Ishikawa (cell line): ENCODE results near the gene CROCC2.

Experiments
- CEBPB ChIP-seq: IDR thresholded peaks from 2 replicates; pipeline ENCODE4 v1.6.1; 2012
- CREB1 ChIP-seq: IDR thresholded peaks from 2 replicates; pipeline ENCODE4 v1.6.1; 2012; ENCODE audit warnings: low read depth
- EGR1 ChIP-seq: IDR thresholded peaks from 2 replicates; pipeline ENCODE4 v1.6.1; 2012
- EP300 ChIP-seq: IDR thresholded peaks from 2 replicates; pipeline ENCODE4 v1.6.1; 2012; ENCODE audit warnings: borderline replicate concordance
- NFIC ChIP-seq: IDR thresholded peaks from 2 replicates; pipeline ENCODE4 v1.6.1; 2012
- RAD21 ChIP-seq: IDR thresholded peaks from 2 replicates; pipeline ENCODE4 v1.6.1; 2012; ENCODE audit warnings: low read depth
- TAF1 ChIP-seq: IDR thresholded peaks from 2 replicates; pipeline ENCODE4 v1.6.1; 2012; ENCODE audit warnings: low read depth, mild to moderate bottlenecking
- TCF12 ChIP-seq: IDR thresholded peaks from 2 replicates; pipeline ENCODE4 v1.6.1; 2012; ENCODE audit warnings: low read depth
- TEAD4 ChIP-seq: IDR thresholded peaks from 2 replicates; pipeline ENCODE4 v1.6.1; 2012
- YY1 ChIP-seq: IDR thresholded peaks from 2 replicates; pipeline ENCODE4 v1.6.1; 2012; ENCODE audit warnings: low read depth
- ZBTB7A ChIP-seq: IDR thresholded peaks from 2 replicates; pipeline ENCODE4 v1.6.1; 2012; ENCODE audit warnings: low read depth
- TF ChIP-seq, protein P1 (sequence below): IDR thresholded peaks from 2 replicates; pipeline ENCODE4 v1.6.1; 2012; ENCODE audit warnings: low read depth, mild to moderate bottlenecking
- TF ChIP-seq, protein P2 (sequence below): IDR thresholded peaks from 2 replicates; pipeline ENCODE4 v1.6.1; 2012

DNA sequence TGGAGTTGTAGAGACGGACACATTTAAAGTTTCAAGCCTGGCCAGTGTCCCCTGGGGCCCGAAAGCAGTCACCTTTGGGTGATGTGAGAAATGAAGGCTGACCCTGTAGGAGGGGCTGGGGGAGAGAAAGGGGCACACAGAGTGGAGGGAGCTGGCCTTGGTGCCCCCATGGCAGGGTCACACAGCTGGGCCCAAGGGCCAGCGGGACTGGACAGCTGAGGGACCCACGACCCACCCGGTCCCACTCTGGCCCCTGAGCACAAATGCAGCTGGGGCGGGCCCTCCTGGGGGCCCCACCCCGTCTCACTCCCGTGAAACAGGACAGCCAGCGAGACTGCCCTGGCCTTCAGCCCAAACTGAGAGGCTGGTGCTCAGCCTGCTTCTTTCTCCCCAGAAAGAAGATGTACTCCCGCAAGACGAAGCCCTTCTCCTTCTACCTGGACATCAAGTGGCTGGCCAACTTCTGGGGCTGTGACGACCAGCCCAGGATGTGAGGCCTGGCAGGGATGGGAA lies 31.4 kb upstream of the CROCC2 start:
- no peak for TF ChIP-seq YY1
- TF ChIP-seq EGR1, result no peak
- no peak for TF ChIP-seq NFIC
- TF ChIP-seq TCF12, result no peak
- TF ChIP-seq, protein P1, sequence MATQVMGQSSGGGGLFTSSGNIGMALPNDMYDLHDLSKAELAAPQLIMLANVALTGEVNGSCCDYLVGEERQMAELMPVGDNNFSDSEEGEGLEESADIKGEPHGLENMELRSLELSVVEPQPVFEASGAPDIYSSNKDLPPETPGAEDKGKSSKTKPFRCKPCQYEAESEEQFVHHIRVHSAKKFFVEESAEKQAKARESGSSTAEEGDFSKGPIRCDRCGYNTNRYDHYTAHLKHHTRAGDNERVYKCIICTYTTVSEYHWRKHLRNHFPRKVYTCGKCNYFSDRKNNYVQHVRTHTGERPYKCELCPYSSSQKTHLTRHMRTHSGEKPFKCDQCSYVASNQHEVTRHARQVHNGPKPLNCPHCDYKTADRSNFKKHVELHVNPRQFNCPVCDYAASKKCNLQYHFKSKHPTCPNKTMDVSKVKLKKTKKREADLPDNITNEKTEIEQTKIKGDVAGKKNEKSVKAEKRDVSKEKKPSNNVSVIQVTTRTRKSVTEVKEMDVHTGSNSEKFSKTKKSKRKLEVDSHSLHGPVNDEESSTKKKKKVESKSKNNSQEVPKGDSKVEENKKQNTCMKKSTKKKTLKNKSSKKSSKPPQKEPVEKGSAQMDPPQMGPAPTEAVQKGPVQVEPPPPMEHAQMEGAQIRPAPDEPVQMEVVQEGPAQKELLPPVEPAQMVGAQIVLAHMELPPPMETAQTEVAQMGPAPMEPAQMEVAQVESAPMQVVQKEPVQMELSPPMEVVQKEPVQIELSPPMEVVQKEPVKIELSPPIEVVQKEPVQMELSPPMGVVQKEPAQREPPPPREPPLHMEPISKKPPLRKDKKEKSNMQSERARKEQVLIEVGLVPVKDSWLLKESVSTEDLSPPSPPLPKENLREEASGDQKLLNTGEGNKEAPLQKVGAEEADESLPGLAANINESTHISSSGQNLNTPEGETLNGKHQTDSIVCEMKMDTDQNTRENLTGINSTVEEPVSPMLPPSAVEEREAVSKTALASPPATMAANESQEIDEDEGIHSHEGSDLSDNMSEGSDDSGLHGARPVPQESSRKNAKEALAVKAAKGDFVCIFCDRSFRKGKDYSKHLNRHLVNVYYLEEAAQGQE, result no peak
- TF ChIP-seq, protein P2, sequence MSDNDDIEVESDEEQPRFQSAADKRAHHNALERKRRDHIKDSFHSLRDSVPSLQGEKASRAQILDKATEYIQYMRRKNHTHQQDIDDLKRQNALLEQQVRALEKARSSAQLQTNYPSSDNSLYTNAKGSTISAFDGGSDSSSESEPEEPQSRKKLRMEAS, result no peak
- TF ChIP-seq CREB1, result no peak
- TF ChIP-seq EP300, result no peak
- TF ChIP-seq CEBPB, result no peak
- TF ChIP-seq RAD21, result no peak
- no peak for TF ChIP-seq TEAD4
- no peak for TF ChIP-seq ZBTB7A
- TF ChIP-seq TAF1, result no peak
